Heart right ventricle (tissue), 16 donors: ENCODE results near the gene CMSS1. TPM values are rescaled to one million over a fixed set of nuclear protein-coding genes. Genes with fewer than 3 reads are reported as not detected.

Experiments used
- ATAC-seq, 8 donors: fragments of 200-7000 bp; cut with Tn5 transposase; one replicate each; pipeline ENCODE4 v1.9.1; 2020; ENCODE audit warnings: mild to moderate bottlenecking in 8 of 8, moderate library complexity in 8 of 8, moderate number of reproducible peaks in 1 of 8
- DNase-seq, 2 donors: peaks; one replicate each; pipeline ENCODE4 v3.0.0-alpha.2; 2020
- H3K27ac ChIP-seq, 10 donors: fragments of 200-600 bp; sonication (generic) in 2 of 10; one replicate each; pipeline versions ENCODE4 v1.5.0 to v1.8.0; 2020 to 2022; ENCODE audit warnings: mild to moderate bottlenecking in 3 of 10
- H3K27me3 ChIP-seq, 7 donors: fragments of 200-600 bp; one replicate each; pipeline ENCODE4 v1.8.0; 2021 to 2022; ENCODE audit warnings: mild to moderate bottlenecking in 2 of 7
- H3K36me3 ChIP-seq, 9 donors: fragments of 200-600 bp; sonication (generic) in 1 of 9; one replicate each; pipeline versions ENCODE4 v1.5.0 to v1.8.0; 2020 to 2022; ENCODE audit warnings: mild to moderate bottlenecking in 2 of 9
- H3K4me1 ChIP-seq, 9 donors: fragments of 200-600 bp; sonication (generic) in 1 of 9; one replicate each; pipeline versions ENCODE4 v1.5.0 to v1.8.0; 2020 to 2022; ENCODE audit warnings: mild to moderate bottlenecking in 4 of 9
- H3K4me3 ChIP-seq, 10 donors: fragments of 200-600 bp; sonication (generic) in 2 of 10; one replicate each; pipeline versions ENCODE4 v1.5.0 to v1.8.0; 2020 to 2022; ENCODE audit warnings: mild to moderate bottlenecking in 7 of 10, moderate library complexity in 2 of 10
- H3K9me3 ChIP-seq, 11 donors: fragments of 200-600 bp in 10 of 11; sonication (generic) in 2 of 11; one replicate each; pipeline versions ENCODE4 v1.5.0 to v1.8.0; 2013 to 2022; ENCODE audit warnings: mild to moderate bottlenecking in 2 of 11, control low read depth in 1 of 11, moderate library complexity in 1 of 11
- CTCF ChIP-seq, 9 donors: fragments of 200-600 bp; sonication (generic) in 2 of 9; IDR thresholded peaks; one replicate each; pipeline versions ENCODE4 v1.5.0 to v1.8.0; 2021 to 2022; ENCODE audit warnings: antibody characterized with exemption in 9 of 9, mild to moderate bottlenecking in 5 of 9, moderate library complexity in 1 of 9
- WGBS, 2 donors: extraction: QIAGEN DNeasy Blood & Tissue Kit; methylation state at CpG; one replicate each; pipeline ENCODE4 v1.1.7; 2013; ENCODE audit warnings: inconsistent platforms in 1 of 2; 5-methylcytosine and 5-hydroxymethylcytosine counted together
- intact Hi-C, 10 donors: fragments of 100-400 bp; cut with DNase I; formaldehyde crosslinking; loops; one replicate each; pipeline versions ENCODE4 v1.11.1 to v1.14.2; 2022
- polyA plus RNA-seq, 2 donors: library from polyadenylated mRNA; stranded (reverse); fragments of 200-250 nt; gene quantifications; one replicate each; pipeline ENCODE4 v1.2.3, GENCODE V29; 2013
- total RNA-seq, 10 donors: library from RNA; stranded (reverse); fragmentation: NEBNext Ultra II Directional in 3 of 10; extraction: Animal tissue kit (Norgen Biotek cat#: 25700) in 3 of 10; gene quantifications; one replicate each; pipeline versions ENCODE4 v1.2.1 to v1.2.4, GENCODE V29; 2021 to 2023
- donor health status: Arrhythmogenic right ventricular cardiomyopathy.
- donor health status: ischemic (EF 13 %, LVEDD 7.1; RV severe dilation, severe dysfunction).
- donor health status: healthy with polysubstance abuse.
- donor health status: DM: no; HTN: yes; CAD: no.
- donor health status: DM: no; HTN: no; CAD: no.
- donor health status: ischemic (EF 25% LVEDD 6.9; RV normal size, moderate dysfunction).
- donor health status: ischemic (EF 25% LVEDD 5.7; RV mildly dilated, moderate dysfunction).
- donor health status: healthy.
- donor health status: DM: yes; HTN: yes; CAD: no.
- donor health status: Ischemic cardiomyopathy.
- donor health status: ischemic (EF 35%, LVEDD 5.7; RV mildly dilated, moderate dysfunction).
- donor health status: nonischemic (EF 11% LVEDD 7.7; RV severe dilation, severe dysfunction).
- donor health status: DM: yes; HTN: yes; CAD: no.
- donor health status: PGD.
- donor health status: ischemic (EF 29% LVEDD 5.4; RV normal size, mild dysfunction).
- donor health status: nonischemic (EF 23%, LVEDD 6.1; RV moderate dilation, normal function).

Gene CMSS1
- total and polyA plus RNA-seq, 12 donors, result 24.6 to 45.4 (median 34.6) TPM

GRCh38 chr3:99892332-99892731, 74.7 kb downstream of the CMSS1 start:
- Histone ChIP-seq H3K9me3 (peaks cover 0 to 5% (median 0%) of the 10 kb centered on the region in 11 donors), H3K4me3 (no peak overlapping the region), H3K27me3 (no peaks in the 10 kb centered on the region), H3K36me3 (no peaks in the 10 kb centered on the region), H3K27ac (no peak overlapping the region), H3K4me1 (peaks cover 0 to 19% (median 0%) of the 10 kb centered on the region in 9 donors)
- no peak for TF ChIP-seq CTCF (IDR thresholded peaks at IDR 0.05)
- intact Hi-C loops, result no loop called here
- ATAC-seq (no peak), DNase-seq (no peak)

GRCh38 chr3:99895131-99895696, 77.6 kb downstream of the CMSS1 start:
- WGBS, 2 donors, result 85 to 90% methylated on average over 3 of the region's 3 CpGs
- H3K36me3 ChIP-seq, result no peaks in the 10 kb centered on the region
- peaks cover 0 to under 1% (median 0%) of the 10 kb centered on the region in 11 donors for H3K9me3 ChIP-seq
- DNase-seq (no peak), ATAC-seq (peak in 1 of 8 donors; percentile 46)
- peak overlapping the region in 1 of 10 donors; percentile 84 for H3K27ac ChIP-seq
- intact Hi-C loops, result no loop called here
- H3K4me1 ChIP-seq, result peaks cover 0 to 19% (median 0%) of the 10 kb centered on the region in 9 donors
- TF ChIP-seq CTCF (IDR thresholded peaks at IDR 0.05), result no peak
- no peak overlapping the region for H3K4me3 ChIP-seq
- H3K27me3 ChIP-seq, result no peaks in the 10 kb centered on the region

- Histone ChIP-seq H3K4me1 (peaks cover 0 to 25% (median 4%) of the 10 kb centered on the region in 9 donors), H3K9me3 (no peaks in the 10 kb centered on the region), H3K27me3 (no peaks in the 10 kb centered on the region), H3K36me3 (no peaks in the 10 kb centered on the region), H3K27ac (peak overlapping the region in 1 of 10 donors; percentile 84), H3K4me3 (peak overlapping the region in 1 of 10 donors; percentile 12)
- ATAC-seq (peak in 7 of 8 donors; percentile 21 to 63 (median 48)), DNase-seq (no peak)
- 69 to 74% methylated on average over 2 of the region's 2 CpGs for WGBS, 2 donors
- no peak for TF ChIP-seq CTCF (IDR thresholded peaks at IDR 0.05)
- intact Hi-C loops, result no loop called here
Observed at GRCh38 chr3:99895703-99896441, 78.2 kb downstream of the CMSS1 start.

- WGBS, 2 donors, result 69 to 81% methylated on average over 3 of the region's 3 CpGs
- DNase-seq (no peak), ATAC-seq (no peak)
- no peaks in the 10 kb centered on the region for H3K27me3 ChIP-seq
- peak overlapping the region in 1 of 10 donors; percentile 12 for H3K4me3 ChIP-seq
- no peak for TF ChIP-seq CTCF (IDR thresholded peaks at IDR 0.05)
- peak overlapping the region in 1 of 10 donors; percentile 84 for H3K27ac ChIP-seq
- H3K9me3 ChIP-seq, result no peaks in the 10 kb centered on the region
- H3K36me3 ChIP-seq, result no peaks in the 10 kb centered on the region
- peaks cover 0 to 31% (median 10%) of the 10 kb centered on the region in 9 donors for H3K4me1 ChIP-seq
- intact Hi-C loops, result no loop called here
Observed at GRCh38 chr3:99896482-99896881, 78.8 kb downstream of the CMSS1 start.
